K562 (cell line): ENCODE results near the gene SERPINF2. TPM values are rescaled to one million over a fixed set of nuclear protein-coding genes. Genes with fewer than 3 reads are reported as not detected.

Source experiments
- ADNP ChIP-seq: fragments of 200-800 bp; sonication (Bioruptor generic); IDR thresholded peaks from 2 replicates; pipeline ENCODE4 v1.6.1; 2016; ENCODE audit warnings: missing genetic modification characterization, missing compliant biosample characterization
- CBX1 ChIP-seq: sonication (generic); IDR thresholded peaks from 2 replicates; pipeline ENCODE4 v1.6.1; 2016; ENCODE audit warnings: antibody characterized with exemption, low read depth, mild to moderate bottlenecking
- CHD7 ChIP-seq: fragments of 200-600 bp; sonication (generic); IDR thresholded peaks from one replicate; pipeline ENCODE4 v1.6.1; 2012; ENCODE audit warnings: mild to moderate bottlenecking, low read depth, low read length, inconsistent platforms
- HDAC1 ChIP-seq, 2 experiments: fragments of 450-650 bp; IDR thresholded peaks; 2 replicates each; pipeline ENCODE4 v1.6.1; 2016 to 2017; ENCODE audit warnings: inconsistent platforms in 1 of 2, mild to moderate bottlenecking in 1 of 2, moderate library complexity in 1 of 2
- SIX5 ChIP-seq, 2 experiments: IDR thresholded peaks; 2 replicates each; pipeline ENCODE4 v1.6.1; 2011; ENCODE audit warnings: low read length in 2 of 2, borderline replicate concordance in 1 of 2, low read depth in 1 of 2, mild to moderate bottlenecking in 1 of 2, moderate library complexity in 1 of 2; ENCODE audit not compliant: insufficient read depth in 1 of 2
- THAP12 ChIP-seq: fragments of 250-450 bp; sonication (Bioruptor Pico); IDR thresholded peaks from 2 replicates; pipeline ENCODE4 v1.9.0; 2021; ENCODE audit warnings: mild to moderate bottlenecking, inconsistent platforms
- ZHX1 ChIP-seq: fragments of 150-350 bp; conservative IDR thresholded peaks from 2 replicates; pipeline ENCODE4 v1.6.1; 2014; ENCODE audit warnings: low read length
- ZNF134 ChIP-seq: fragments of 250-450 bp; sonication (Bioruptor Pico); conservative IDR thresholded peaks from 2 replicates; pipeline ENCODE4 v1.4.0; 2020
- ZNF41 ChIP-seq: fragments of 250-450 bp; sonication (Bioruptor Pico); conservative IDR thresholded peaks from 2 replicates; pipeline ENCODE4 v1.4.0; 2020; ENCODE audit warnings: mild to moderate bottlenecking
- ZNF507 ChIP-seq: conservative IDR thresholded peaks from 2 replicates; pipeline ENCODE4 v1.6.1; 2017; ENCODE audit warnings: missing genetic modification characterization, missing compliant biosample characterization
- polyA plus RNA-seq, 8 experiments: library from polyadenylated mRNA; depleted of rRNA in 4 of 8; stranded (reverse) in 5 of 8; unstranded in 3 of 8; fragments of >200 nt; fragmentation: Nextera tagmentation in 2 of 8; fragmentation: Illumina TruSeq in 1 of 8; extraction: Ambion mirVana in 2 of 8; extraction: Trizol in 1 of 8; gene quantifications; 2 replicates each; pipeline versions ENCODE4 v1.2.1 to v1.2.3, GENCODE V29; 2011 to 2014; ENCODE audit warnings: inconsistent platforms in 1 of 8, missing spikeins in 1 of 8
- total RNA-seq, 7 experiments: library from RNA; depleted of rRNA in 6 of 7; stranded (reverse); fragments of >200 nt in 6 of 7; fragmentation: Illumina TruSeq in 2 of 7; extraction: Trizol in 2 of 7; gene quantifications; 2 replicates each; pipeline versions ENCODE4 v1.2.1 to v1.2.3, GENCODE V29; 2011 to 2021; ENCODE audit warnings: low replicate concordance in 1 of 7

The SERPINF2 gene
- total and polyA plus RNA-seq, 9 of the 15 experiments (the other 6 are each of a cell fraction or from before 2014, with no cell fraction given), result 0.22 TPM; not detected in 8

GRCh38 chr17:1716076-1716911, 26.4 kb upstream of the SERPINF2 start (continued):
- TF ChIP-seq THAP12 (CRISPR knock-in tag) (peak; percentile 55; the same call in 1 of the 2 replicates), CBX1 (no peak), ZNF507 (tag) (no peak), HDAC1 (IDR thresholded peaks at IDR 0.05) (peak; percentile 48 to 95; a peak in 3 of 4 replicates), ADNP (tag) (no peak), ZHX1 (no peak), ZNF134 (CRISPR knock-in tag) (no peak), CHD7 (no peak), SIX5 (IDR thresholded peaks at IDR 0.05; ENCODE audit: borderline replicate concordance in 1 of 2, insufficient read depth in 1 of 2, low read depth in 1 of 2, low read length in 2 of 2) (peak; percentile 69 to 73), ZNF41 (no peak)
